GM12864 (cell line): Measurements from ENCODE around the gene CDKAL1.

Source experiments
- DNase-seq: peaks from one replicate; pipeline ENCODE4 v3.0.0-alpha.2; 2011; ENCODE audit warnings: low read depth
- H3K4me3 ChIP-seq: 2 replicates; pipeline ENCODE4 v1.5.1; 2011; ENCODE audit warnings: mild to moderate bottlenecking, low read depth, low read length, control low read depth
- TF ChIP-seq, protein P1 (sequence below): IDR thresholded peaks from 2 replicates; pipeline ENCODE4 v1.5.1; 2011; ENCODE audit warnings: low read depth, mild to moderate bottlenecking, moderate library complexity, low read length, control low read depth, inconsistent platforms; ENCODE audit errors: missing control alignments

CDKAL1 gene

DNA sequence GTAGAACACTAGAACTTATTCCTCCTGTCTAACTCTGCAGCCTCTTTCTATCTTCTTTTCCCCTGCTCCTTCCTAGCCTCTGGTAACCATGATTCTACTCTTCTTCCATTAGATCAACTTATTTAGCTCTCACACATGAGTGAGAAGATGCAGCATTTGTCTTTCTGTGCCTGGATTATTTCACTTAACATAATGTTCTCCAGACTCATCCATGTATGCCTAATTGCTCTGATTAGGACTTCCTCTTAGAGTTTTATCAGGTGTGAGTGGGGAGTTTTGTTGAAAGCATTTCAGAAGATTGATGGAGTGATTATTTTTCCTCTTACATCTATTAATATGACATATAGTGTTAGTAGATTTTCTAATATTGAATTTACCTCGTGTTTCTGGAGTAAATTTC lies 140.4 kb downstream of the CDKAL1 start:
- no peak overlapping the region for H3K4me3 ChIP-seq
- no peak for DNase-seq
- TF ChIP-seq, protein P1, sequence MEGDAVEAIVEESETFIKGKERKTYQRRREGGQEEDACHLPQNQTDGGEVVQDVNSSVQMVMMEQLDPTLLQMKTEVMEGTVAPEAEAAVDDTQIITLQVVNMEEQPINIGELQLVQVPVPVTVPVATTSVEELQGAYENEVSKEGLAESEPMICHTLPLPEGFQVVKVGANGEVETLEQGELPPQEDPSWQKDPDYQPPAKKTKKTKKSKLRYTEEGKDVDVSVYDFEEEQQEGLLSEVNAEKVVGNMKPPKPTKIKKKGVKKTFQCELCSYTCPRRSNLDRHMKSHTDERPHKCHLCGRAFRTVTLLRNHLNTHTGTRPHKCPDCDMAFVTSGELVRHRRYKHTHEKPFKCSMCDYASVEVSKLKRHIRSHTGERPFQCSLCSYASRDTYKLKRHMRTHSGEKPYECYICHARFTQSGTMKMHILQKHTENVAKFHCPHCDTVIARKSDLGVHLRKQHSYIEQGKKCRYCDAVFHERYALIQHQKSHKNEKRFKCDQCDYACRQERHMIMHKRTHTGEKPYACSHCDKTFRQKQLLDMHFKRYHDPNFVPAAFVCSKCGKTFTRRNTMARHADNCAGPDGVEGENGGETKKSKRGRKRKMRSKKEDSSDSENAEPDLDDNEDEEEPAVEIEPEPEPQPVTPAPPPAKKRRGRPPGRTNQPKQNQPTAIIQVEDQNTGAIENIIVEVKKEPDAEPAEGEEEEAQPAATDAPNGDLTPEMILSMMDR: no peak

DNA sequence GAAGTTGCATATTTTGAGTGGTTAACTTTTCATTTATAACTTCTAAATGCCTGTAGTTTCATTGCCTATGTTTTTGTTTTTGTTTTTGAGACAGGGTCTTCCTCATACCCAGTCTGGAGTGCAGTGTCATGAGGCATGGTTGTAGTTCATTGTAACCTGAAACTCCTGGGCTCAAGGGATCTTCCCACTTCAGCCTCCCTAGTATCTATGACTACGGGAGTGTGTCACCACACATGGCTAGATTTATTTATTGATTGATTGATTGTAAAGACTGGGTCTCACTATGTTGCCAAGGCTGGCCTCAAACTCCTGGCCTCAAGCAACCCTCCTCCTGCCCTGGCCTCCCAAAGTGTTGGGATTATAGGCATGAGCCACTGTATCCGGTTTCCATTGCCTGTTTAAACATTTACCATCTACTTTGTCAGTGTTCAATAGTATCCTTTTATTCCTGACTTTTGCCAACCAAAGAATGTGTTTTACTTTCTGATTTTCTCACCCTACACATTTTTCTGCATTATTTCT lies 144.6 kb downstream of the CDKAL1 start:
- no peak for DNase-seq
- TF ChIP-seq, protein P1: no peak
- H3K4me3 ChIP-seq: no peak overlapping the region

DNA sequence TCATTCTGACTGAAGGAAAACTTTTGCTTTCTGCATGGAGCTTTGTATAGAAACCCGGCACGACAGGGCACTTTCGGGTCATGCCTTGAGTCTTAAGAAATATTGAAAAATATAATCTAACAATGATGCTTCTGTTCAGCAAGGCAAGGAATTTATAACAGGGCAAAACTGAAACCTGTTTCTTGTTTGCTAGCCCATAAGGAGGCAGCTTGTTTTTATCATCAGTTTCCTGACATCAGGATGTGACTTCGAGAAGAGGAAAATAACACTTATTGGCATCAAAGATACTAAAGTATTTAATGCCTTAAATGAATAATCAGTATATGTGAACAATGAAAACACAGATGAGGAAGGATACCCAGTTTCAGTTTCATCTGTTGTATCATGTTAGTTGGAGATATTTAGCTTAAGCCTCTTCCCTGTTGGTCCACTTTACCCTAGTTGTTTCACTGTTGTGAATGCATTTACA lies 146.5 kb downstream of the CDKAL1 start:
- no peak overlapping the region for H3K4me3 ChIP-seq
- no peak for DNase-seq
- TF ChIP-seq, protein P1: no peak

DNA sequence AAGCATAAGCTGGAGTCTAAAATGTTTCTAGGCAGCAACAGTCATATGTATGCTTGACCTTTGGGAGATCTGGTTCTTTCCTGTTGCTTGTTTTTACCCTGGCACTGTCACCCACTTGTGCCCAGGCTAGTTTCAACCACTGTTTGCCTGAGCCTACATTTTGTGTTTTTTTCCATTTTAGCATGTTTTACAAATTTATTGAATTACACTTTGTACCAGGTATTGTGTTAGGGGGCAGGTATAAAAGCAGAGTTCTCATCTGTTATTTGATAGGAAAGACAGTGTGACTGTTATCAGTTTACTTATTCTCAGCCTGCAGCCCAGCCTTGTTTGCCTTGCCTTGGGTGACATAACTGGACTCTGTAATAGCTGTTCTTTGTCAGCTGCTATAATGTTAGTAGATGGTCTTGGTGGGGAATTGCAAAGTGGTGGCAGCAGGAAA lies 147.0 kb downstream of the CDKAL1 start:
- DNase-seq: no peak
- TF ChIP-seq, protein P1: no peak
- H3K4me3 ChIP-seq: no peak overlapping the region

DNA sequence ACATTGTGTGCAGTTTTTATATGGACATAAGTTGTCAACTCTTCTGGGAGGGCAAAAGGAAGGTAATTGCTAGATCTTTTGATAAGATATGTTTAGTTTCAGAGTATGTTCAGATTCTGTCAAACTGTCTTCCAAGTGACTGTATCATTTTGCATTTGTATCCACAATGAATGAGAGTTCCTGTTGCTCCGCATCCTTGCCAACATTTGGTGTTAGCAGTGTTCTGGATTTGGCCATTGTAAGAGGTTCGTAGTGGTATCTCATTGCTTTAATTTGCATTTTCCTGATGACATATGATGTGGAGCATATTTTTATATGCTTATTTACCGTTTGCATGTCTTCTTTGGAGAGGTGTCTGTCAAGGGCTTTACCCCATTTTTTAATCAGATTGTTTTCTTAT lies 150.2 kb downstream of the CDKAL1 start:
- H3K4me3 ChIP-seq: no peak overlapping the region
- no peak for DNase-seq
- TF ChIP-seq, protein P1: no peak

DNA sequence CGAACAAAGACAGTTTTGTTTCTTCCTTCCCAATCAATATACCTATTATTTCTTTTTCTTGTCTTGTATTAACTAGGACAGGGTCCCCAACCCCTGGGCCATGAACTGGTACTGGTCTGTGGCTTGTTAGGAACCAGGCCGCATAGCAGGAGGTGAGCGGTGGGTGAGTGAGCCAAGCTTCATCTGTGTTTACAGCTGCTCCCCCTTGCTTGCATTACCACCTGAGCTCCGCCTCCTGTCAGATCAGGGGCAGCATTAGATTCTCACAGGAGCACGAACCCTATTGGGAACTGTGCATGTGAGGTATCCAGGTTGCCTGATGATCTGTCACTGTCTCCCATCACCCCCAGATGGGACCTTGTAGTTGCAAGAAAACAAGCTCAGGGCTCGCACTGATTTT lies 151.9 kb downstream of the CDKAL1 start:
- no peak for DNase-seq
- TF ChIP-seq, protein P1: peak; percentile 26
- H3K4me3 ChIP-seq: no peak overlapping the region

DNA sequence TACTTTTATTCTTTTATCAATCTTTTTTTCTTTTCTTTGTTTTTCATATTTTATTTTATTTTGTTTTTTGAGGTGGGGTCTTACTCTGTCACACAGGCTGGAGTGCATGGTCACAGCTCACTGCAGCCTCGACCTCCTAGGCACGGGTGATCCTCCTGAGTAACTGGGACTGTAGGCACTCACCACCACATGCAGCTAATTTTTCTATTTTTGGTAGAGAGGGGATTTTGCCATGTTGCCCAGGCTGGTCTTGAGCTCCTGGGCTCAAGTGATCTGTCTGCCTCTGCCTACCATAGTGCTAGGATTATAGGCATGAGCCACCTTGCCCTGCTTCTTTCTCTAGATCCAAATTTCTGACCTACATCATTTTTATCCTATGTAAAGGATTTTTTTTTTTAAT lies 153.2 kb downstream of the CDKAL1 start:
- no peak overlapping the region for H3K4me3 ChIP-seq
- TF ChIP-seq, protein P1: no peak
- DNase-seq: no peak
